A204.1 (cell line): ENCODE results near the gene RARRES1.

ENCODE experiments used
- FAIRE-seq: peaks from 2 replicates; lab custom pipeline; 2012; peaks lifted over from hg19 to GRCh38; lab: Jason Lieb, UNC

RARRES1 gene

GRCh38 chr3:158735296-158736033, 3.2 kb upstream of the RARRES1 start:
- FAIRE-seq, result no peak

- no peak for FAIRE-seq
Observed at GRCh38 chr3:158733656-158734055, 1.4 kb upstream of the RARRES1 start.

- FAIRE-seq, result no peak
Observed at GRCh38 chr3:158732856-158733200, 571 bp upstream of the RARRES1 start.

- no peak for FAIRE-seq
Observed at GRCh38 chr3:158731486-158731885, 771 bp downstream of the RARRES1 start.

- no peak for FAIRE-seq
Observed at GRCh38 chr3:158728851-158729250, 3.4 kb downstream of the RARRES1 start.

GRCh38 chr3:158728061-158728377, 4.2 kb downstream of the RARRES1 start:
- FAIRE-seq, result no peak

GRCh38 chr3:158727206-158728060, 4.8 kb downstream of the RARRES1 start:
- FAIRE-seq, result peak; percentile 90

- FAIRE-seq, result no peak
Observed at GRCh38 chr3:158725348-158726011, 6.8 kb downstream of the RARRES1 start.

GRCh38 chr3:158723991-158724390, 8.3 kb downstream of the RARRES1 start:
- no peak for FAIRE-seq

GRCh38 chr3:158722108-158722507, 10.1 kb downstream of the RARRES1 start:
- no peak for FAIRE-seq

- FAIRE-seq, result no peak
Observed at GRCh38 chr3:158718490-158719170, 13.6 kb downstream of the RARRES1 start.

- FAIRE-seq, result no peak
Observed at GRCh38 chr3:158717576-158717975, 14.7 kb downstream of the RARRES1 start.

- no peak for FAIRE-seq
Observed at GRCh38 chr3:158713094-158713499, 19.2 kb downstream of the RARRES1 start.

GRCh38 chr3:158712443-158712842, 19.8 kb downstream of the RARRES1 start:
- FAIRE-seq, result no peak

GRCh38 chr3:158711886-158712285, 20.4 kb downstream of the RARRES1 start:
- no peak for FAIRE-seq

- no peak for FAIRE-seq
Observed at GRCh38 chr3:158710601-158711000, 21.7 kb downstream of the RARRES1 start.

GRCh38 chr3:158709666-158710083, 22.6 kb downstream of the RARRES1 start:
- FAIRE-seq, result no peak

GRCh38 chr3:158703566-158703965, 28.7 kb downstream of the RARRES1 start:
- FAIRE-seq, result no peak

GRCh38 chr3:158702815-158703481, 29.3 kb downstream of the RARRES1 start:
- no peak for FAIRE-seq

- FAIRE-seq, result no peak
Observed at GRCh38 chr3:158701420-158702065, 30.7 kb downstream of the RARRES1 start.

GRCh38 chr3:158700559-158700958, 31.7 kb downstream of the RARRES1 start:
- no peak for FAIRE-seq

GRCh38 chr3:158696618-158697017, 35.6 kb downstream of the RARRES1 start:
- FAIRE-seq, result no peak
